LNCAP (cell line): Measurements from ENCODE around the gene GSTT2B.

Experiments
- TF ChIP-seq, protein P1 (sequence below): fragments of 450-650 bp; IDR thresholded peaks from 2 replicates; pipeline ENCODE4 v1.5.1; 2017; ENCODE audit warnings: mild to moderate bottlenecking

Gene GSTT2B

GRCh38 chr22:23913306-23913660 is 47.7 kb downstream of the GSTT2B start:
- TF ChIP-seq, protein P1, sequence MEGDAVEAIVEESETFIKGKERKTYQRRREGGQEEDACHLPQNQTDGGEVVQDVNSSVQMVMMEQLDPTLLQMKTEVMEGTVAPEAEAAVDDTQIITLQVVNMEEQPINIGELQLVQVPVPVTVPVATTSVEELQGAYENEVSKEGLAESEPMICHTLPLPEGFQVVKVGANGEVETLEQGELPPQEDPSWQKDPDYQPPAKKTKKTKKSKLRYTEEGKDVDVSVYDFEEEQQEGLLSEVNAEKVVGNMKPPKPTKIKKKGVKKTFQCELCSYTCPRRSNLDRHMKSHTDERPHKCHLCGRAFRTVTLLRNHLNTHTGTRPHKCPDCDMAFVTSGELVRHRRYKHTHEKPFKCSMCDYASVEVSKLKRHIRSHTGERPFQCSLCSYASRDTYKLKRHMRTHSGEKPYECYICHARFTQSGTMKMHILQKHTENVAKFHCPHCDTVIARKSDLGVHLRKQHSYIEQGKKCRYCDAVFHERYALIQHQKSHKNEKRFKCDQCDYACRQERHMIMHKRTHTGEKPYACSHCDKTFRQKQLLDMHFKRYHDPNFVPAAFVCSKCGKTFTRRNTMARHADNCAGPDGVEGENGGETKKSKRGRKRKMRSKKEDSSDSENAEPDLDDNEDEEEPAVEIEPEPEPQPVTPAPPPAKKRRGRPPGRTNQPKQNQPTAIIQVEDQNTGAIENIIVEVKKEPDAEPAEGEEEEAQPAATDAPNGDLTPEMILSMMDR, result no peak

DNA sequence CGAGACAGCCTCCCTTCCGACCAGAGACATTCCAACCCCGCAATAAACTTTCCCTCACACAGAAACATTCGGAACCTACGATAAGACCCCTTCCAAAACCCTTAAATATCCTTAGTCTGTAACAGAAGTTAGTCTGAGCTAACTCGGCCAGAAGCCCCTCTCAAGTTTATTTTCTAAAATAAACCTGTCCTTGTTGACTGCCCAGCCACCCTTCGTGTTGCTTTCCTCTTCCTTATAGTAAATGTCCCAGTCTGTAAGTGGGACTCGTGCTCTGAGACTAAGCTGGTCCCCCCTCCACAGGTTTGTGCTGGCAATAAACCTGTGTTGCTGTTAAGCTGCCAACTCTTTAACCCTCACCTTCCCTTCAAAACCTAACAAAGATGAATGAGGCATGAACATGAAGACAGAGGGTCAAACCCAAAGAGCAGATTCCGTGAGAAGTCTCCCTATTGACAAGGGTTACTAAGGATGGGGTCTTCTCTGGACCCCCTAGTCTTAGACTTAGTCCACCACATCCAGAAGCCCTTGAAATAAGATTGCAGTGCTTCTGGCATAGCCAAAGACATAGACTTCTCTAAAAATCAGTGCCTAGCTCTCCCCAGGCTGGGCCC is 48.6 kb downstream of the GSTT2B start:
- TF ChIP-seq, protein P1, result no peak

DNA sequence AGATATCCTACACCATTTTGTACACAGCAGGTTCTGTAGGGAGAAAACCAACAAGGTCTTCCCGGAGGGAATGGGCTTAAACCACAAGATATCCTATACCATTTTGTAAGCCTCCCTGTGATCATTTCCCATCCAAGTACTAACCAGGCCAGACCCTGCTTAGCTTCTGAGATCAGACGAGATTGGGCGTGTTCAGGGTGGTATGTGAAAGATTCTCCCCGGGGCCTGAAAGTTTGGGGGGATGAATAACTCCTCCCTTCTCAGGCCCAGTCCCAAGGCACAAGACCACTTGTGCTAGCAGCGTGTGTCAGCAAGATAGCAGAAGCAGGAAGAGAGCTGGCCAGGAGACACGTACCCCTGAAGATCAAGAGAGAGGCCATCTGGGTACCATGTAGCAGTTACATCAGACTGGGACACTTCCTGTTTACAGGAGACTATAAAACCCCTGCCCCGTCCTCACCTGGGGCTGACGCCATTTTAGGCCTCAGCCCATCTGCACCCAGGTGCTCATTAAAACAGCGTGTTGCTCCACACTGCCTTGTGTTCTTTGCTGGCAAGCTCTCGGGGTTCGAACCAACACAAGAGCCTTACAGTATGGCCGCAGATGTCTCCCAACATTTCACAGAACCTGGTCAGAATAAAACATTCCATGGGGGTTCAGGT is 49.5 kb downstream of the GSTT2B start:
- TF ChIP-seq, protein P1, result no peak

GRCh38 chr22:23910496-23911190 is 50.4 kb downstream of the GSTT2B start:
- TF ChIP-seq, protein P1, result no peak

DNA sequence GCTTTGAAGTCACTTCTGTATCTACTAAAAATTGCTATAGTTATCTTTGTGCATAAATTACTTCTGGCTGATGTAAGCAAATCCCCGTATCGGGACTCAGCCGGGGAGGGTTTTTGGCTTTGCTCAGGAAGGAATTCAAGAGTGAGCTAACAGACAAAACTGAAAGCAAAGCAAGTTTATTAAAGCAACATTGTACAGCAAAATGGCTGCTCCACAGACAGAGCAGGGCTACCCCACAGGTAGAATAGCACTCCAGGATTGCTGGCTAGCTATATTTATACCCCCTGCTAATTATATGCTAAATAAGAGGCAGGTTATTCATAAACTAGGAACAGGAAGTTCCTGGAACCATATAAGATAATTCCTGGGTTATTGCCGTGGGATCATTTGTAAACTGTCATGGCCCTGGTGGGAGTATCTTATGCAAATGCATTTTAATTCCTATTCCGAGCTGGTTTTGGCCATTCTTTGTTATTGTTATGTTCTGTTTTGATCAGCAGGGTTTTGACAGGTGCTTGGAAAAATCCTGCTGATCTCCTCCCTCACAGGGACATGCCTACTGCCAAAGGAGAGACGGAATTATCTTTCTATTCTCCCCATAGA is 51.6 kb downstream of the GSTT2B start:
- TF ChIP-seq, protein P1, result no peak

GRCh38 chr22:23908587-23909205 is 52.3 kb downstream of the GSTT2B start:
- TF ChIP-seq, protein P1, result no peak
